ENCODE measurements around the gene DDX20. TPM values are rescaled to one million over a fixed set of nuclear protein-coding genes. Genes with fewer than 3 reads are reported as not detected.

DDX20 gene
- total RNA-seq, 2 experiments from 2014 or later: 15.3 to 15.9 TPM

DNA sequence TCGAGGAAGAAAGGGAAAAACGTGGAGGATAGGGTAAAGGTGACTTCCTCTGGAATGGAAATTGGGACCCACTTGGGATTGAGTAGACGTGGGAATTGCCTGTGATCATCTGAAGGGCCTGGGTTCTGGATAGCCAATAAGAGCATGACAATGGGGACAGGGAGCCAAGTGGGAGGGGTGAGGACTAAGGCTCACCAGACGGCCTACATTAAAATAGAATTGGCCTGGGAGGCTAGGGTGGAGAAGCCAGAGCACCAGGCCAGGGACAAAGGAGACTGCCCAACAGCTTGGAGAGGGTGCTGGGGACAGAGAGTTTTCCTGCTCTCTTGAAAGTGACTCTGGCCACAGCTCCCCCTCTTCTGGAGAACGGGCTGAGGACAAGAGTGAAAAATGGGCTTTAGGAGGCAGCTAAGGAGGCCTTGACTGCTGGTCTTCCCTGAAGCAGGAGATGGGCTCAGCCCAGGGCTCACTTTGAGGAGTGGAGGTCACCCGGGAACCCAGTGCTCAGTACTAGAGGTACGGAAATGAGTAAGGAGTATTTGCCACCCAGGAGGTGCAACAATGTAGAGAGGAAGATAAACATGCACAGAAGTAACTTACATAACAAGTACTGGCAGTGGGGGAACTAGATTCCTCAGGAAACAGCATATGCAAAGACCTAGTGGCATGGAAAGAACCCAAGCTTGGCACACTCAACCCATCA, 35.3 kb upstream of the DDX20 start:
- TF ChIP-seq, protein P1, sequence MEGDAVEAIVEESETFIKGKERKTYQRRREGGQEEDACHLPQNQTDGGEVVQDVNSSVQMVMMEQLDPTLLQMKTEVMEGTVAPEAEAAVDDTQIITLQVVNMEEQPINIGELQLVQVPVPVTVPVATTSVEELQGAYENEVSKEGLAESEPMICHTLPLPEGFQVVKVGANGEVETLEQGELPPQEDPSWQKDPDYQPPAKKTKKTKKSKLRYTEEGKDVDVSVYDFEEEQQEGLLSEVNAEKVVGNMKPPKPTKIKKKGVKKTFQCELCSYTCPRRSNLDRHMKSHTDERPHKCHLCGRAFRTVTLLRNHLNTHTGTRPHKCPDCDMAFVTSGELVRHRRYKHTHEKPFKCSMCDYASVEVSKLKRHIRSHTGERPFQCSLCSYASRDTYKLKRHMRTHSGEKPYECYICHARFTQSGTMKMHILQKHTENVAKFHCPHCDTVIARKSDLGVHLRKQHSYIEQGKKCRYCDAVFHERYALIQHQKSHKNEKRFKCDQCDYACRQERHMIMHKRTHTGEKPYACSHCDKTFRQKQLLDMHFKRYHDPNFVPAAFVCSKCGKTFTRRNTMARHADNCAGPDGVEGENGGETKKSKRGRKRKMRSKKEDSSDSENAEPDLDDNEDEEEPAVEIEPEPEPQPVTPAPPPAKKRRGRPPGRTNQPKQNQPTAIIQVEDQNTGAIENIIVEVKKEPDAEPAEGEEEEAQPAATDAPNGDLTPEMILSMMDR (IDR thresholded peaks at IDR 0.05): no peak
- intact Hi-C loops (cut with micrococcal nuclease): no loop called here
- ATAC-seq (no peak), DNase-seq (no peak)
- Mint-ChIP-seq H3K27ac (no peak overlapping the region), H3K36me3 (ENCODE audit: low read depth) (peaks cover 8% of the 10 kb centered on the region), H3K4me3 (no peak overlapping the region), H3K4me1 (ENCODE audit: low read depth) (peaks cover 20% of the 10 kb centered on the region), H3K27me3 (no peaks in the 10 kb centered on the region), H3K9me3 (no peaks in the 10 kb centered on the region)
- POLR2A ChIA-PET: interaction anchor here (1.1 to 1.7 kb wide), 4 partner anchors 13 to 243 kb away, joined by 3 to 4 read pairs (median 3); no protein-coding TSS in a partner anchor
- CTCF ChIA-PET: interaction anchor here (1.7 to 2.4 kb wide), 2 partner anchors 16 to 27 kb away, joined by 5 to 8 read pairs; no protein-coding TSS in a partner anchor

DNA sequence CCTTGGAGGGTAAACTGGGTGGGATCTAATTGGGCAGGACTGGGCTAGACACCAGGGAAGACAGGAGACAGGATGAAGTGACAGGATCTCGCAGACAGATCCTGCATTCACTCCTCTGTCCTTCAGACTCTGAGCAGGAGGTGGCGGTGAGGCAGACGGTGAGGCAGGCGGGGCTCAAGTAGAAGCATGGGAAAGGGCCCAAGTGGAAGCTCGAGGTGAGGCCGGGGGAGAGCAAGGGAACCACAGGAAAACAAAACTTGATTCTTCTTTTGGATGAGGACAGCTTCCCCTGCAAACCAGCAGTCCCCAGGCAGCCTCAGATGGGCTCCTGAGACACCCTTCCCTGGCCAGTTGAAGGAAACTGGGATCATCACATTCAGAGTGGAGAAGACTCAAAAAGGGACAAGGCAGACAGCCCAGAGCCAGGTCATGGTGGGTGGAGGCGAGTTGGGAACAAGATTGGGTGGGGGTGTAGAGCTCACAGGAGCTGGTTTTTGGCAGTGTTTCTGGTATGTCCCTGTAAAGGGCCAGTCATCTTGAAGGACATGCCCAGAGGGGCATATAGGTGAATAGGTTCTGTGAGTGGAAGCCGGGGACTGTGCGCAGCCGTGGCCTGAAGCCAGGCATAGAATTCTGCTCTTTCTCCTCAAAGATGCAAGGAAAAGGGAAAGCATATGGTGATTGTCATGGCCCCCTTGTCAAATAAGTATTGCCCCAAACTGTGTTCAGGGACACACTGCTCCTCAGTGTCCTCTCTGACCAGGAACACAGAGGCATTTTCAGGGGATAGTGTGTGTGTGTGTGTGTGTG, 34.5 kb upstream of the DDX20 start:
- H3K27ac Mint-ChIP-seq: no peak overlapping the region
- DNase-seq (no peak), ATAC-seq (no peak)
- POLR2A ChIA-PET: interaction anchor here (1.1 kb wide), 2 partner anchors 12 to 30 kb away, joined by 3 to 4 read pairs; no protein-coding TSS in a partner anchor
- intact Hi-C loops (cut with micrococcal nuclease): no loop called here
- CTCF ChIA-PET: interaction anchor here (1.7 to 2.4 kb wide), 2 partner anchors 15 to 26 kb away, joined by 5 to 8 read pairs; no protein-coding TSS in a partner anchor
- TF ChIP-seq, protein P1 (IDR thresholded peaks at IDR 0.05): no peak
- H3K4me1 Mint-ChIP-seq (ENCODE audit: low read depth): peaks cover 20% of the 10 kb centered on the region
- no peaks in the 10 kb centered on the region for H3K9me3 Mint-ChIP-seq
- H3K27me3 Mint-ChIP-seq: no peaks in the 10 kb centered on the region
- H3K36me3 Mint-ChIP-seq (ENCODE audit: low read depth): peaks cover 7% of the 10 kb centered on the region
- H3K4me3 Mint-ChIP-seq: no peak overlapping the region

DNA sequence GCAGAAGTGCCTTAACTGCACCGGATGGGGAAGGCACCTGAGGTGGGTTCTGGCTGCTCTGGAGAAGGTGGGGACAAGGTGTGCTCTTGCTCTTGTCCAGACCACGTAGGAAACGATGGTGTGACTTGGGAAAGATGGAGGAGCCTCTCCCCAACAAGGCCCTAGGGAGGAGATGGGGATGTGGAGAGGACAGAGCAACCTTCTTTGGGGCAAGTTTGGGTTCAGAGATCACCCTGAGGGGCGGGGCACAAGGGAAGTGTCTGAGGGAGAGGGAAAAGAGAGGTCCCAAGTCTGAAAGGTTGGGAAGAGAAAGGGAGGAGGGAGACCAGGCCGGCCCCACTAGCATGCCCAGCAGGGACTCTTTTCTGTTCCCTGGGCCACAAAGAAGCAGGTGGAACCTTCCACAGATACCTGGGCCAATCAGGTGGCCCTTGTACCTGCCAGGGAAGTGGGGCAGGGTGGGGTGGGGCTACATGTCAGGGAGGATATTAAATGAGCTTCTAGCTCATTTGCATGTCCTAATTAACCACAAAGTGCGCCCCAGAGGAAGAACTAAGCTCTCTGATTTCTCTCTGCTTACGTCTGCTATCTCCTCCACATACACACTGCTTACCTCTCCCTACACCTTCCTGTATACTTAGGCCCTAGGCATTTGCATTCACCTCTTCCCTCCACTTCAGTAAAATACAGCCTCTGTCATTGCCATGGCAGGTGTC, 32.5 kb upstream of the DDX20 start:
- POLR2A ChIA-PET: interaction anchor here (0.7 to 1.3 kb wide), 2 partner anchors 32 to 217 kb away, joined by 3 to 4 read pairs; partner anchors contain the start of gene DDX20
- Mint-ChIP-seq H3K27ac (no peak overlapping the region), H3K36me3 (ENCODE audit: low read depth) (no peaks in the 10 kb centered on the region)

DNA sequence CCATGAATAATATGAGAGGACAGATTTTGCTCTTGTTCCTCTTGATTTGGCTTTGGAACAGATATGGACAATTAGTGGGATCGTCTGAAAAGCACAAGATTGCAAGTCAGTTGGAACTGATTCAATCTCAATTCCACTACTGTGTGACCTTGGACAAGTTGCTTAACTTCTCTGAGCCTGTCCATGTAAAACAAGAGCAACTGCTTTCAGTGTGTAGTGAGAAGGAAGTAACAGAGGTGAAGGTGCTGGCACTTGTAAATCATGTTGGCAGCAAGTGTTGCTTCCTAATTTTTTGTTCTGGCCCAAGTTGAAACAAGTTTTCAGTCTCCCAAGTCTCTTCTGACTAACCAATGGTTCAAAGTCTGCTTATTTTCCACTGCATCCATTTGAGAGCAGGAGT, 31.8 kb upstream of the DDX20 start:
- no peak overlapping the region for H3K4me3 Mint-ChIP-seq
- CTCF ChIA-PET: no interaction called here
- intact Hi-C loops (cut with micrococcal nuclease): no loop called here
- no peaks in the 10 kb centered on the region for H3K36me3 Mint-ChIP-seq (ENCODE audit: low read depth)
- no peak for DNase-seq
- H3K27me3 Mint-ChIP-seq: no peaks in the 10 kb centered on the region
- peaks cover 12% of the 10 kb centered on the region for H3K4me1 Mint-ChIP-seq (ENCODE audit: low read depth)
- no peak for ATAC-seq
- POLR2A ChIA-PET: no interaction called here
- H3K9me3 Mint-ChIP-seq: no peaks in the 10 kb centered on the region
- H3K27ac Mint-ChIP-seq: no peak overlapping the region
- TF ChIP-seq, protein P1 (IDR thresholded peaks at IDR 0.05): no peak

More for the DNA sequence above, 32.5 kb upstream of the DDX20 start:
- CTCF ChIA-PET: no interaction called here
- TF ChIP-seq, protein P1 (IDR thresholded peaks at IDR 0.05): no peak
- no peak overlapping the region for H3K4me3 Mint-ChIP-seq
- ATAC-seq (no peak), DNase-seq (no peak)
- H3K4me1 Mint-ChIP-seq (ENCODE audit: low read depth): peaks cover 12% of the 10 kb centered on the region
- no peaks in the 10 kb centered on the region for H3K9me3 Mint-ChIP-seq
- intact Hi-C loops (cut with micrococcal nuclease): no loop called here
- no peaks in the 10 kb centered on the region for H3K27me3 Mint-ChIP-seq
